Measurements from ENCODE around the gene SRRM4. TPM values are rescaled to one million over a fixed set of nuclear protein-coding genes. Genes with fewer than 3 reads are reported as not detected.

Gene SRRM4
- total RNA-seq, 3 donors from 2014 or later = 0.32 TPM; not detected in 2

DNA sequence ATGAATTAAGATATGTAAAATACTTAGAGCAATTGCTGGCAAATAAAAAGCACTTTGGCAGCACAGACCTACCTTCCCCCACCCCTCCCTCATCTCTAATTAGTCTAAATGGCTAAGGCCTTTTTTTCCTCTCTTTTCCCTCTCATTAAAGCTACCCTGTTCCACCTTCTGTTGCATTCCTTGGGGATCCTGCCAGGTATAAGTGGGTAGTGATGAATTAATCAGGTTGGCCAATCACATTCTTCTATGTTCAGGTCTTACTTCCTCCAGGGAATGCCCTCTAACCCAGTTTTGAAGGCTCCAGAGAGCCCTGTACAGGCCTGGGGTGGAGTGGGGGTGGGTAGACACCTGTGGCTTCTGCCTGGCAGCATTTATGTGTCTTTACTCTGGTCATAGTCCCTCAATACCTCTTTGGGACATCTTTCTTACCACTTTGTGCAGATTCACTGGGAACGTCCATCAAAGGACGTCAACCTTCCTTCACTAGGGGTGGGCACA lies 225.8 kb downstream of the SRRM4 start:
- Histone ChIP-seq H3K9me3 (no peaks in the 10 kb centered on the region), H3K36me3 (ENCODE audit: low read depth) (no peaks in the 10 kb centered on the region), H3K4me3 (no peak overlapping the region), H3K4me1 (ENCODE audit: low read depth) (no peaks in the 10 kb centered on the region)
- TF ChIP-seq, protein P1, sequence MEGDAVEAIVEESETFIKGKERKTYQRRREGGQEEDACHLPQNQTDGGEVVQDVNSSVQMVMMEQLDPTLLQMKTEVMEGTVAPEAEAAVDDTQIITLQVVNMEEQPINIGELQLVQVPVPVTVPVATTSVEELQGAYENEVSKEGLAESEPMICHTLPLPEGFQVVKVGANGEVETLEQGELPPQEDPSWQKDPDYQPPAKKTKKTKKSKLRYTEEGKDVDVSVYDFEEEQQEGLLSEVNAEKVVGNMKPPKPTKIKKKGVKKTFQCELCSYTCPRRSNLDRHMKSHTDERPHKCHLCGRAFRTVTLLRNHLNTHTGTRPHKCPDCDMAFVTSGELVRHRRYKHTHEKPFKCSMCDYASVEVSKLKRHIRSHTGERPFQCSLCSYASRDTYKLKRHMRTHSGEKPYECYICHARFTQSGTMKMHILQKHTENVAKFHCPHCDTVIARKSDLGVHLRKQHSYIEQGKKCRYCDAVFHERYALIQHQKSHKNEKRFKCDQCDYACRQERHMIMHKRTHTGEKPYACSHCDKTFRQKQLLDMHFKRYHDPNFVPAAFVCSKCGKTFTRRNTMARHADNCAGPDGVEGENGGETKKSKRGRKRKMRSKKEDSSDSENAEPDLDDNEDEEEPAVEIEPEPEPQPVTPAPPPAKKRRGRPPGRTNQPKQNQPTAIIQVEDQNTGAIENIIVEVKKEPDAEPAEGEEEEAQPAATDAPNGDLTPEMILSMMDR (IDR thresholded peaks at IDR 0.05) = no peak
- no peak for ATAC-seq
- intact Hi-C loops (cut with DNase I, micrococcal nuclease) = no loop called here
- DNase-seq = no peak

DNA sequence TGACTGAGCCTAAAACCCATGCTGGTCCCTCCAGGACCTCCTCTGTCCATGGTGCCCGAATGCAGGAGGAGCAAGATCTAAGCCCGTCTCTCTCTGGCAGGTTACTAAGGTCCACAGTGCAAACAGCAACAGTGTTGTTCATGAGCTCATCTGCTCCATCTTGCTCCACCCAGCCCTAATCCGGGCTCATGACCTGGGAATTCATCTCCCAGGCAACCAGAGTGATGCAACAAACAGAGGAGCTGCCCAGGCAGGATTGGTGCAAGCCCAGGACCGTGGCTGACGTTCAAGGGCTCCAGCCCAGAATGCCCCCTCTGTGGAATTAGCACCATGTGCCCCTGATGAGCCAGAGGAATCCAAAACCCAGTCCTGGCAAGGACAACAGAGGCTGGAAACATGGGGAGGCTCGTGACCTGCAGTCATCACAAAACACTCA lies 227.3 kb downstream of the SRRM4 start:
- TF ChIP-seq, protein P1 (IDR thresholded peaks at IDR 0.05) = no peak
- DNase-seq (peak; percentile 39 to 64 (median 40)), ATAC-seq (peak; percentile 72)
- Histone ChIP-seq H3K4me1 (ENCODE audit: low read depth) (no peaks in the 10 kb centered on the region), H3K4me3 (no peak overlapping the region), H3K9me3 (no peaks in the 10 kb centered on the region), H3K36me3 (ENCODE audit: low read depth) (no peaks in the 10 kb centered on the region)
- intact Hi-C loops (cut with DNase I, micrococcal nuclease) = no loop called here

DNA sequence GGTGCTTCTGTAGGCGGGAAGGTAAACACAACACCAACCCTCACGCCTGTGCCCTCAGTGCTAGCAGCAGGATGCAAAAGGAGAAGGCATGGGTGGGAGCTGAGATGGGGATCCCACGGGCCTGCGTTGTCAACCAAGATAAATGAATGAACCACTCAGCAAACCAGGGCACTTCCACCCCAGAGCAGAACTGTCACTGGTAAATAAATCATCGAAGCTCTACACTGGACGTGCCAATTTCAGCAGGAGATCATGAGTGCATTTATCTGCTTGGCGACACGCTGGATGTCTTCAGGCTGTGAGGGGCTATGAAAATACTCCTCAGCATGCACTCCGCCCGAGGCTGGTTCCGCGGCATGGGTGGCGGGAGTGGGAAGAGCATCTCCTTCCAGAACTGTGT lies 230.5 kb downstream of the SRRM4 start:
- Histone ChIP-seq H3K36me3 (ENCODE audit: low read depth) (no peaks in the 10 kb centered on the region), H3K4me3 (no peak overlapping the region), H3K4me1 (ENCODE audit: low read depth) (no peaks in the 10 kb centered on the region), H3K9me3 (no peaks in the 10 kb centered on the region)
- intact Hi-C loops (cut with DNase I, micrococcal nuclease) = no loop called here
- no peak for DNase-seq
- no peak for ATAC-seq
- TF ChIP-seq, protein P1 (IDR thresholded peaks at IDR 0.05) = no peak

Other genes with a start within 250 kb of the SRRM4 start
- 100 to 1,000 TPM in 1 of 3 donors, 10 to 100 TPM in 1, 1 to 10 TPM in 1; 4.7 to 232 (median 10.4) TPM for gene HSPB8, start 197.4 kb downstream of the SRRM4 start, total RNA-seq